Adrenal gland (tissue), 12 donors: ENCODE measurements around the gene ETV7. TPM values are rescaled to one million over a fixed set of nuclear protein-coding genes. Genes with fewer than 3 reads are reported as not detected.

ENCODE experiments used
- DNase-seq, 7 donors: peaks; one replicate each; pipeline ENCODE4 v3.0.0-alpha.2; 2019 to 2020
- H3K27ac ChIP-seq, 5 donors: fragments of 200-600 bp; sonication (generic) in 4 of 5; 1 replicate in 3 of 5; 2 replicates in 2 of 5; pipeline versions ENCODE4 v1.5.1 to v1.8.0; 2016 to 2020; ENCODE audit warnings: mild to moderate bottlenecking in 1 of 5
- H3K27me3 ChIP-seq: fragments of 200-600 bp; 2 replicates; pipeline ENCODE4 v1.8.0; 2021
- H3K36me3 ChIP-seq, 2 donors: fragments of 200-600 bp; replicated peaks in 1 of 2; 1 replicate in 1 of 2; 2 replicates in 1 of 2; pipeline versions ENCODE4 v1.5.1 to v1.8.0; 2018 to 2022
- H3K4me1 ChIP-seq, 2 donors: fragments of 200-600 bp; replicated peaks in 1 of 2; 1 replicate in 1 of 2; 2 replicates in 1 of 2; pipeline versions ENCODE4 v1.5.1 to v1.8.0; 2018 to 2021
- H3K4me3 ChIP-seq, 4 donors: fragments of 200-600 bp; sonication (generic) in 3 of 4; one replicate each; pipeline ENCODE4 v1.5.1; 2016 to 2018
- H3K9me3 ChIP-seq, 3 donors: fragments of 200-600 bp; sonication (generic) in 1 of 3; replicated peaks in 1 of 3; 1 replicate in 2 of 3; 2 replicates in 1 of 3; pipeline versions ENCODE4 v1.5.1 to v1.8.0; 2016 to 2021
- POLR2A ChIP-seq, 2 donors: fragments of 450-650 bp; IDR thresholded peaks; one replicate each; pipeline ENCODE4 v1.6.1; 2017; ENCODE audit warnings: antibody characterized with exemption in 2 of 2, mild to moderate bottlenecking in 2 of 2, moderate library complexity in 1 of 2
- WGBS, 4 donors: extraction: QIAGEN DNeasy Blood & Tissue Kit in 2 of 4; methylation state at CpG; one replicate each; pipeline versions ENCODE4 v1.1.5 to v1.1.7; 2013 to 2017; 5-methylcytosine and 5-hydroxymethylcytosine counted together
- intact Hi-C, 2 donors: fragments of 100-400 bp; cut with DNase I; formaldehyde crosslinking; loops; one replicate each; pipeline versions ENCODE4 v1.14.1 to v1.15.0; 2022 to 2023
- polyA plus RNA-seq, 3 donors: library from polyadenylated mRNA; stranded (reverse); fragments of 200-250 nt in 2 of 3; fragments of 350-450 nt in 1 of 3; fragmentation: Illumina TruSeq in 1 of 3; extraction: RNeasy Lipid Tissue Mini Kit (QIAGEN cat#74804) in 1 of 3; gene quantifications; one replicate each; pipeline ENCODE4 v1.2.3, GENCODE V29; 2013 to 2014
- total RNA-seq, 9 donors: library from RNA; depleted of rRNA in 4 of 9; stranded (reverse); fragments of >200 nt in 4 of 9; fragments of 120-200 nt in 1 of 9; fragmentation: NEBNext Ultra II Directional in 1 of 9; extraction: Animal tissue kit (Norgen Biotek cat#: 25700) in 1 of 9; gene quantifications; one replicate each; pipeline versions ENCODE4 v1.1.0 to v1.2.4, GENCODE V29; 2013 to 2023
- TF ChIP-seq, protein P1 (sequence below), 6 experiments: fragments of 450-650 bp in 4 of 6; fragments of 200-600 bp in 2 of 6; sonication (generic) in 1 of 6; IDR thresholded peaks; 1 replicate in 5 of 6; 2 replicates in 1 of 6; pipeline versions ENCODE4 v1.5.1 to v1.8.0; 2016 to 2021; ENCODE audit warnings: antibody characterized with exemption in 6 of 6, mild to moderate bottlenecking in 2 of 6, moderate library complexity in 1 of 6
- donor health status: healthy with polysubstance abuse.
- donor health status: Bipolar disorder and iron deficiency.
- donor health status: DM: yes; HTN: yes; CAD: no.
- donor health status: DM: no; HTN: no; CAD: no.
- donor health status: DM: no; HTN: no; CAD: no.
- donor health status: DM: yes; HTN: yes; CAD: no.

ETV7 gene
- total and polyA plus RNA-seq, 12 donors: 0.28 to 6.0 (median 2.3) TPM; not detected in 1

GRCh38 chr6:36334832-36335459 lies 52.5 kb downstream of the ETV7 start:
- TF ChIP-seq, protein P1, sequence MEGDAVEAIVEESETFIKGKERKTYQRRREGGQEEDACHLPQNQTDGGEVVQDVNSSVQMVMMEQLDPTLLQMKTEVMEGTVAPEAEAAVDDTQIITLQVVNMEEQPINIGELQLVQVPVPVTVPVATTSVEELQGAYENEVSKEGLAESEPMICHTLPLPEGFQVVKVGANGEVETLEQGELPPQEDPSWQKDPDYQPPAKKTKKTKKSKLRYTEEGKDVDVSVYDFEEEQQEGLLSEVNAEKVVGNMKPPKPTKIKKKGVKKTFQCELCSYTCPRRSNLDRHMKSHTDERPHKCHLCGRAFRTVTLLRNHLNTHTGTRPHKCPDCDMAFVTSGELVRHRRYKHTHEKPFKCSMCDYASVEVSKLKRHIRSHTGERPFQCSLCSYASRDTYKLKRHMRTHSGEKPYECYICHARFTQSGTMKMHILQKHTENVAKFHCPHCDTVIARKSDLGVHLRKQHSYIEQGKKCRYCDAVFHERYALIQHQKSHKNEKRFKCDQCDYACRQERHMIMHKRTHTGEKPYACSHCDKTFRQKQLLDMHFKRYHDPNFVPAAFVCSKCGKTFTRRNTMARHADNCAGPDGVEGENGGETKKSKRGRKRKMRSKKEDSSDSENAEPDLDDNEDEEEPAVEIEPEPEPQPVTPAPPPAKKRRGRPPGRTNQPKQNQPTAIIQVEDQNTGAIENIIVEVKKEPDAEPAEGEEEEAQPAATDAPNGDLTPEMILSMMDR (IDR thresholded peaks at IDR 0.05): no peak
- TF ChIP-seq POLR2A (IDR thresholded peaks at IDR 0.05): no peak
- H3K9me3 ChIP-seq: no peaks in the 10 kb centered on the region
- intact Hi-C loops: no loop called here
- no peak for DNase-seq
- WGBS, 4 donors: 65 to 75% (median 68%) methylated on average over 14 of the region's 14 CpGs
- peaks cover 7% of the 10 kb centered on the region for H3K27me3 ChIP-seq
- H3K4me3 ChIP-seq: no peak overlapping the region
- H3K4me1 ChIP-seq: peaks cover 0 to 10% of the 10 kb centered on the region in 2 donors
- H3K36me3 ChIP-seq: no peaks in the 10 kb centered on the region
- H3K27ac ChIP-seq: no peak overlapping the region

- Histone ChIP-seq H3K27me3 (peaks cover 7% of the 10 kb centered on the region), H3K9me3 (no peaks in the 10 kb centered on the region), H3K36me3 (no peaks in the 10 kb centered on the region), H3K4me3 (no peak overlapping the region), H3K27ac (peak overlapping the region in 1 of 5 donors; percentile 29), H3K4me1 (peaks cover 0 to 10% of the 10 kb centered on the region in 2 donors)
- no peak for DNase-seq
- WGBS, 4 donors: 53 to 66% (median 56%) methylated on average over 20 of the region's 20 CpGs
- no peak for TF ChIP-seq POLR2A (IDR thresholded peaks at IDR 0.05)
- TF ChIP-seq, protein P1 (IDR thresholded peaks at IDR 0.05): no peak
- intact Hi-C loops: no loop called here
Measured at GRCh38 chr6:36333931-36334725, 53.3 kb downstream of the ETV7 start.

GRCh38 chr6:36333171-36333895 lies 54.1 kb downstream of the ETV7 start:
- no peak overlapping the region for H3K4me3 ChIP-seq
- no peaks in the 10 kb centered on the region for H3K36me3 ChIP-seq
- TF ChIP-seq, protein P1 (IDR thresholded peaks at IDR 0.05): no peak
- no peak for TF ChIP-seq POLR2A (IDR thresholded peaks at IDR 0.05)
- WGBS, 4 donors: 58 to 63% (median 61%) methylated on average over 8 of the region's 8 CpGs
- H3K27me3 ChIP-seq: peaks cover 7% of the 10 kb centered on the region
- H3K9me3 ChIP-seq: no peaks in the 10 kb centered on the region
- no peak for DNase-seq
- intact Hi-C loops: no loop called here
- peaks cover 0 to 10% of the 10 kb centered on the region in 2 donors for H3K4me1 ChIP-seq
- no peak overlapping the region for H3K27ac ChIP-seq

DNA sequence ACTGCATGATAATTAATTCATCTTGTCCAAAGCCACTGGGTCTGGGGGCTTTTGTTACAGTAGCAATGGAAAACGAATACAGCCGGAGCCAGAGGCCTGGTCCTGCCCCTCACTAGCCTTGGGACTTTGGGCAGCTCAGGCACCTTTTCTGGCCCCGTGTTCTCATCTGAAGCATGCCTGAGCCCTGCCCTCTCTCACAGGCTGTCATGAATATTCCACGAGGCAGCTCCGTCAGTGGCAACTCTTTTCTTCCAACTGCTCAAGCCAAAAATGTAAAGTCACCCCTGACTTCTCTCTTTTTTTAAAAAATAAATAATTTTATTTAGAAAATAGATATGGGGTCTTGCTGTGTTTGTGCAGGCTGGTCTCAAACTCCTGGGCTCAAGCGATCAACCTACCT lies 56.1 kb downstream of the ETV7 start:
- Histone ChIP-seq H3K36me3 (no peaks in the 10 kb centered on the region), H3K4me3 (no peak overlapping the region), H3K27me3 (peaks cover 7% of the 10 kb centered on the region), H3K4me1 (peaks cover 0 to 20% of the 10 kb centered on the region in 2 donors), H3K9me3 (no peaks in the 10 kb centered on the region), H3K27ac (no peak overlapping the region)
- TF ChIP-seq POLR2A (IDR thresholded peaks at IDR 0.05): no peak
- TF ChIP-seq, protein P1 (IDR thresholded peaks at IDR 0.05): no peak
- intact Hi-C loops: no loop called here
- DNase-seq: no peak
- WGBS, 4 donors: 93 to 98% (median 94%) methylated on average over 6 of the region's 6 CpGs
